Glomerular visceral epithelial cell (primary cell): ENCODE results near the gene MYO5C.
"Not testable (repeated sequence)": the region's sequence is repeated elsewhere in the genome, so short reads cannot be mapped to it uniquely, and the experiment has no call there.

ENCODE experiments used
- DNase-seq: peaks from one replicate; pipeline ENCODE4 v3.0.0-alpha.2; 2016; ENCODE audit errors: extremely low spot score

The MYO5C gene

DNA sequence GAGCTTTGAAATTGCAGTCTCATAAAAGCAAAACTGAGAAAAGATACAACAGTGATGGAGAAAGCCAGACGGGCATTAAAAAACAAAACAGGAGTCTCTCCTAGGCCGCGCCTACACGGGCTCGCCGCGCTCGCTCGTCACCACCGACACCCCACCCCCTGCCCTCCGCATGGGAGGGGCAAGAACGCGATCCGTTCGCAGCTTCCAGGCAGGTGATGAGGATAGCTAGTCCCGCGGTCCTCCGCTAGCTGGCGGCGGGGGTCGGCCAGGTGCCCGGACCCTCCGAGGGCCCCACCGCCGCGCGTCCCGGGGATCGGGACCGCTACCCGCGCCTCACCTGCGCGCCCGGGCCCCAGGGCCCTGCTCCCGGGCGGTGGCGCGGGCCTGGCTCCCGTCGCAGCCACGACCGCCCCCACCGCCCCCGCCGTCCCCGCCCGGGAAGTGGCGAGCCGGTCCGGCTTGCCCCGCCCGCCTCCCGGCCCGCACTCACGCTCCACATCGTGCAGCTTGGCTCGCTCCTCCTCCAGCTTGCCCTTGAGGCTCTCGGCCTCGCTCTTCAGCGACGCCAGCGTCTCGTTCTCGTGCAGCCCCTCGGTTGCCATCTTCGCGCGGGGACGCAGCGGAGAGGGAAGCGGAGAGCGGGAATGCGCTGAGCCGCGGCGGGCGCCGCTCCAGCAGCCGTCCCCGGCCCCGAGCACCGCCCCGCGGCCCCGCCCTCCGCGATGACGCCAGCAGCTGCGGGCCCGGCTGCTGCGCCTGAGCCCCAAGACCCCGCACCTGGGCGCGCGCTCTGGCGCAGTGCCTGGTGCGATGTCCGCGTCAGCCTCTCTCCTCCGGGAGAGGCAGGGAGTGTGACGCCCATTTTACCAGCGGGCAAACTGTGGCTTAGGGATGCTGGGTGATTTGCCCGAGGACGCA, 116.1 kb downstream of the MYO5C start:
- peak; percentile 81 for DNase-seq

DNA sequence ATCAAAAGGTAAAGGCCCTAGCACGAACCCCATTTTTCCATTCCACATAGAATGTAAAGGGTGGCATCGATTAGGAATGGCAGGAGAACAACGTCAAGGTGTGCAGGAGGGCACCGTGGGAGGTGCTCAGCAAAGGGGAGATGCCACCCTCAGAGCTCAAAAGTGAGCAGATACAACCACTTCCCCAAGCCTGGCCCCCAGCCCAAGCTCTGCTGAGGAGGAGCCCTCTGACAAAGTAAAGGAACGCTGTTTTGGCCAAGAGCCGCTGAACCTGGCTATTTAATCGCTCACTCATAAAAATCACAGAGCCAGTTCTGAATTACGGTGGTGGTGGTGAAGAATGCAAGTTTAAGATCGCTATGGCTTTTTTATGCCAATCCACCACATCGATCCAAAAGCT, 116.8 kb downstream of the MYO5C start:
- DNase-seq, result no peak

DNA sequence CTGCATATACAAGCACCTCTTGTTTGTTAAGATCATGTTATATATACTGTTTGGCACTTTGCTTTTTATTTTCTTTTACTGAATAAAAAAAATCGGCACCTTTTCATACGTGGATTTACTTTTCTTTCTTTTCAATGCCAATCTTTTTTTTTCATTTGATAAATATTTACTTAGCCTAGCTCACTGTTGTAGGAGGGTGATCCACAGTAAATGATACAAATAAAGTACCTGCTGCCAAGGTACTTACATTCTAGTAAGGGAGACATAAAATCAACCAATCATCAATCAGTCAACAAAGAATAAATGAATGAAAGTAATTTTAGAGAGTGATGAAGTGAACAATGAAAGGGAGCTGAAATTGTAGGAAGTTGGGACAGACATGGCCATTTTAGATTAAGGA, 122.7 kb downstream of the MYO5C start:
- no peak for DNase-seq

DNA sequence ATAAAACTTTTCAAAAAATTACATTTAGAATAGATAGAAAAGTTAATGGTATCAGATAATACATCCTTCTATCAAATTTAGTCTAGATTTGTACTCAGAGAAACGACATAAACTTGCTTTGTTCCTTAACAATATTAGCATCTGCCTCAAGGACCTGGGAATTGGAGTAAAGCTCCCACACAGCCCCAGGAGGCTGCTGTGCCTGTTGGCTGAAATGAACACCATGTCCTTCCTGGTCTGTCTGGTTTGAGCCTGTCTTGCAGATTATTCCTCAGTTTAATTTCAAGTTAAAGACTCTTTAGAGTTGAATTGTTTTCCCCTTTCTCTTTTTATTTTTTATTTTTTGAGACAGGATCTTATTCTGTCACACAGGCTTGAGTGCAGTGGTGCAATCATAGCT, 123.8 kb downstream of the MYO5C start:
- no peak for DNase-seq

DNA sequence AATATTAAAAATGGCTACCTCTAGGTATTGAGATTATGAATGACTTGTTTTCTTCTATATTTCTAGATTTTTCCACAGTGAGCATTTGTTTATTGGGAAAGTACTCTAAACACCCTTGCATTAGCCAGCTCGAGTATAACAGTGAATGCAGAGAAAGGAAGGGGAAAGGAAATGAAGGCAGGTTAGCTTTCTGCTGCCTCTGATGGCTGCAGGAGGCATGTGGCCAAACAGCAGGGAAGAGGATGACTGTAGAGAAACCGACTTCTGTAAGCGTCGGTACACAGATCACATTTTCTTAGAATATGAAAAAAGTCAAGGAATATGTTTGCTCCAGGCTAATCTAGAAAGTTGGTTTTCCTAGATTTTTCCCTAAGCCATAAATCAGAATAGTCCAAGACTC, 124.2 kb downstream of the MYO5C start:
- DNase-seq, result no peak

DNA sequence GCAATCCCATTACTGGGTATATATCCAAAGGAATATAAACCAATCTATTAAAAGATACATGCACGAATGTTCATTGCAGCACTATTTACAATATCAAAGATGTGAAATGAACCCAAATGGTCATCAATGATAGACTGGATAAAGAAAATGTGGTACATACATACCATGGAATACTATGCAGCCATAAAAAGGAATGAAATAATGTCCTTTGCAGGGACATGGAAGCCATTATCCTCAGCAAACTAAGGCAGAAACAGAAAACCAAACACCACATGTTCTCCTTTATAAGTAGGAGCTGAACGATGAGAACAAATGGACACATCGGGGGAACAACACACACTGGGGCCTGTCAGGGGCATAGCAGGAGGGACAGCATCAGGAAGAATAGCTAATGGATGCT, 125.4 kb downstream of the MYO5C start:
- DNase-seq, result not testable (repeated sequence)

DNA sequence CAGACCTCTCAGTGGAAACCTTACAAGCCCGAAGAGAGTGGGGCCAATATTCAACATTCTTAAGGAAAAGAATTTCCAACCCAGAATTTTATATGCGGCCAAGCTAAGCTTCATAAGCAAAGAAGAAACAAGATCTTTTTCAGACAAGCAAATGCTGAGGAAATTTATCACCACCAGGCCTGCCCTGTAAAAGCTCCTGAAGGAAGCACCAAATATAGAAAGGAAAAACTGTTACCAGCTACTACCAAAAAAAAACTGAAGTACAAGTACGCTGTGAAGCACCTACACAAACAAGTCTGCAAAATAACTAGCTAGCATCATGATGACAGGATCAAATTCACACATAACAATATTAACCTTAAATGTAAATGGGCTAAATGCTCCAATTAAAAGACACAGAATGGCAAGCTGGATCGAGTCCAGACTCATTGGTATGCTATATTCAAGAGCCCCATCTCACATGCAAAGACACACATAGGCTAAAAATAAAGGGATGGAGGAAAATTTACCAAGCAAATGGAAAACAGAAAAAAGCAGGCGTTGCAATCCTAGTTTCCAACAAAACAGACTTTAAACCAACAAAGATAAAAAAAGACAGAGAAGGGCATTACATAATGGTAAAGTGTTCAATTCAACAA, 130.0 kb downstream of the MYO5C start:
- not testable (repeated sequence) for DNase-seq

DNA sequence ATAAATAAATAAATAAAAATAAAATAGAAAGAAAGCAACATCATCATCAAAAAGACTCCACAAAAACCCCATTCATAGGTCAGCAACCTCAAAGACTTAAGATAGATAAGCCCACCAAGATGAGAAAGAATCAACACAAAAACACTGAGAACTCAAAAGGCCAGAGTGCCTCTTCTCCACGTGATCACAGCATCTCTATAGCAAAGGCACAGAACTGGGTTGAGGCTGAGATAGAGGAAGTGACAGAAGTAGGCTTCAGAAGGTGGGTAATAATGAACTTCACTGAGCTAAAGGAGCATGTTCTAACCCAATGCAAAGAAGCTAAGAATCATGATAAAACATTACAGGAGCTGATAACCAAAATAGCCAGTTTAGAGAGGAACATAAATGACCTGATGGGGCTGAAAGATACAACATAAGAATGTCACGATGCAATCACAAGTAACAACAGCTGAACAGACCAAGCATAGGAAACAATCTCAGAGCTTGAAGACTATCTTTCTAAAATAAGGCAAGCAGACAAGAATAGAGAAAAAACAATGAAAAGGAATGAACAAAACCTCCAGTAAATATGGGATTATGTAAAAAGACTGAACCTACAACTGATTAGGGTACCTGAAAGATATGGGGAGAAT, 130.9 kb downstream of the MYO5C start:
- DNase-seq, result no peak

DNA sequence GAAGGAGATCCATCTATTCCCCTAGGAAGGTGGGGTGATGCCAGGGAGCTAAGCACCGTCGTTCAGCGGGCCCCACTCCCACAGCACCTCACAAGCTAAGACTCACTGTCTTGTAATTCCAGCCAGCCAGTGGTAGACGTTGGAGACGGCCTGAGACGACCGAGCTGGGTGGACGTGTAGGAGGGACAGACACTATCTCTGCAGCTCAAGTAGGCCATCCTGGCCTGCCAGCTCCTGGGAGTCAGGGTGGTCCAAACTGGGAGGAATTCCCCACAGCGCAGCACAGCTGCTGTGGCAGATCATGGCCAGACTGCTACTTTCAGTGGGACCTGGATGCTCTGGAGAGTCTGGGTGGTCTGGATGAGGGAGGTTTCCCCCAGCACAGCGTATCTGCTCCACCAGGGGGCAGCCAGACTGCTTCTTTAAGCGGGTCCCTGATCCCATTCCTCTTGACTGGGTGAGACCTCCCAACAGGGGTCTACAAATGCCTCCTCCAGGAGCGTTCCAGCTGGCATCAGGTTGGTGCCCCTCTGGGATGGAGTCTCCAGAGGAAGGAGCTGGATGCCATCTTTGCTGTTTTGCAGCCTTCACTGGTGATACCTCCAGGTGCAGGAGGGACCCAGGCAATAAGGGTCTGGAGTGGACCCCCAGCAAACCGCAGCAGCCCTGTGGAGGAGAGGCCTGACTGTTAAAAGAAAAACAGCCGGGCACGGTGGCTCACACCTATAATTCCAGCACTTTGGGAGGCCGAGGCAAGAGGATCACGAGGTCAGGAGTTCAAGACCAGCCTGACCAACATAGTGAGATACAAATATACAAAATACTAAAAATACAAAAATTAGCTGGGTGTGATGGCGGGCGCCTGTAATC, 132.0 kb downstream of the MYO5C start:
- DNase-seq, result no peak

DNA sequence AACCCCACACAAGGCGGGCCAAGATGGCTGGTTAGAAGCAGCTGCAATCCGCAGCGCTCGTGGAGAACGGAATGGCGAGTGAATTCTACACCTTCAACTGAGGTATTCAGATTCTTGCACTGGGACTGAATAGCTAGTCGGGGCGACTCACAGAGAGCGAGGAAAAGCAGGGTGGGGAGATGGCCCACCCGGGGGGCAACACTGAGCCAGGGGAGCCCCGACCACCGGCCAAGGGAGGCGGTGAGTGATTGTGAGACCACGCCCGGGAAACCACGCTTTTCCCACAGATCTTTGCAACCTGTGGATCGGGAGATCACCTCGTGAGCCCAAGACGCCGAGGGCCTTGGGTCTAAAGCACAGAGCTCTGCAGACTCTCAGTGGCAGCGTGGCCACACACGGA, 132.7 kb downstream of the MYO5C start:
- no peak for DNase-seq

DNA sequence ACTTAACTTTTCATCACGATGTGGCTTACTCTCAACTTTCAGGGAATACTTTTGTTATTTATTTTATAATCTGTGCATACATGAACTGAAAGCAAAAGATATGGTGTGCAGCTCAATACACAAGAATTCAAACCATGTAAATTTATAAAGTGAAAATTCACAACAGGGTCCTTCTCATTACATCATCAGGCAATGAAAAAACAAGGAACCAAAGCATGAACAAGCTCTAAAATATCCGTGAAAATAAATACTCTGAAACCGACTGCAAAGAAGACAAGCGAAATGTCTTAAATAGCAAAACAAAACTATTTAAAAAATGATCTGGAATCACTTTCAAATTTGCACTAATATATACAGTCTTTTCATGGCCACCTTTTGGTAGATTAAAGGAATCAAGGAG, 133.3 kb downstream of the MYO5C start:
- no peak for DNase-seq

DNA sequence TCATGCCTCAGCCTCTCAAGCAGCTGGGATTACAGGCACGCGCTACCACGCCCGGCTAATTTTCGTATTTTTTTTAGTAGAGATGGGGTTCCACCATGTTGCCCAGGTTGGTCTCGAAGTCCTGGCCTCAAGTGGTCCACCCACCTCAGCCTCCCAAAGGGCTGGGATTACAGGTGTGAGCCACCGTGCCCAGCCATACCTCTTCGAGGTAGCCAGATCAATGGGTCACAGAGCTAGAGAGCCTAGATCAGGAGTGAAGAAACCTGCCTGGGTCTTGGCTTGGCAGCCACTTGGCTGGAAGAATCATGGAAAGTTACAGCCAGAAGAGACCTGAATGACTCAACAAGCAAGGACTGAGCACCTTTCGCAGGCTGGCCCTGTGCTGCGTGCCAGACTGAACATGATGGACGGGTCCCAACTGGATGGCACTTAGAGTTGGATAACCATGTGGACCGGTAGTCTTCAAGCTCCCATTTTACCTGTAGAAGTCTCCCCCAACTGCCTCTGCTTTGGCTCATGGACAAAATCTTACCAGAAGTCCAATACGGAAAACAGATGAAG, 134.1 kb downstream of the MYO5C start:
- no peak for DNase-seq

DNA sequence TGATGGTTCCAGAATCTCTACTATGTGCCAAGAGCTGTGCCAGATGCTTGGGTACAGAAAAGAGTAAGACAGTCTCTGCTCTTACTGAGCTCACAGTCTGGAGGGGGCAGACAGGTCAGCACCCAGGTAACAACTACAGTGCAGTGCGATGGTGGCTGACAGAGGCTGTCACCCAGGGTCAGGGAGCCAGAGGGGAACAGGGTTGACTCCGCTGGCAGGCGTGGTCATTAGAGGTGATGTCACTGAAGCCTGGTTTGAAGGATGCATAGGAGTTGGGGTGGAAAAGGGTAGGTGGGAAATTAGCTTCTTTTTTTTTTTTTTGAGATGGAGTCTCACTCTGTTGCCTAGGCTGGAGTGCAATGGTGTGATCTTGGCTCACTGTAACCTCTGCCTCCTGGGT, 136.0 kb downstream of the MYO5C start:
- DNase-seq, result no peak

DNA sequence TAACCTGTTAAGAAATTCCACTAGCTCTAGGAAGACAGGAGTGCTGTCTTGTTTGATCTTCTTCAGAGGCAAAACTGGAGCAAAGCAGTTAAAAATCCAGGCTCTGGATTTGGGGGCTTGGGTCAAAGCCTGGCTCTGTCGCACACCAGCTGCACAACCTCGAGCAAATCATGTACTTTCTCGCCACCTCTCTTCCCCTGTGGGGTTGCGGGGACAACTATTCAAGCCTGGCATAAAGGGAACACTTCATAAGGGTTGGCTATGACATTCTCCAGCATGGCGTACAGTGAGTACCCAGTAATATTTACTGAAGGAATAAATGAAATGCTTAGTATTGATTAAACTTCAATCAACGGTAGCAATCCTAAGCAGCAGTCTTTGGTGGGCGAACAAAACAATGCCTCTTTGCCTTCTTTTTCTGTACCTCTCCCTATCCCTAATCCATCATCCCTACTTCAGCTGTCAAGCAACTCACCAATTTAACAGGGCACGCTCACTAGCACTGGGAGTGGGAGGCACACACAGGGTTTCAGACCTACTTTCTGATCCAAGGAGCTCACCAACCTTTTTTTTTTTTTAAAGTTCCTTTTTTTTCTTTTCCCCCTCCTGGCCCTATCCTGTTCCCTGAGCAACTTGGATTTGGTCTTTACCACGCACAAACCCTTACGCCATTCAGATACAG, 137.4 kb downstream of the MYO5C start:
- DNase-seq, result no peak

DNA sequence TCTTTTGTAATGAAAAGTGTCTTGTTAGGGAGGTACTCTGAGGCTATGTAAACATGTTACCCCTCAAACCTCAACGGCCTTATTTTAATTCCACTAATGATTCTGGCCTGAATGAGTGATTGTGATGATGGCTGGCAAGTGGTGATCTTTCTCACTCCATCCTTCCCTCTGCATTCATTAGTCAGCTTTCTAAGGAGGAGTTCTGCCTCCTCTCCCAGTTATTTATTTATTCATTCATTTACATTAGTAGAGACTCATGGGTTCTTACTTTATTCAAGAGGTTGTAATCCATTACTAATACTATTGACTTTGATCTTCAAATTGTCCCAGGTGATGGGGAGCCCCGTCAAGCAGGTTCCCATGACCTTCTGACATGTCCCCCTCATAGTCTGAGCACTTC, 139.7 kb downstream of the MYO5C start:
- no peak for DNase-seq

DNA sequence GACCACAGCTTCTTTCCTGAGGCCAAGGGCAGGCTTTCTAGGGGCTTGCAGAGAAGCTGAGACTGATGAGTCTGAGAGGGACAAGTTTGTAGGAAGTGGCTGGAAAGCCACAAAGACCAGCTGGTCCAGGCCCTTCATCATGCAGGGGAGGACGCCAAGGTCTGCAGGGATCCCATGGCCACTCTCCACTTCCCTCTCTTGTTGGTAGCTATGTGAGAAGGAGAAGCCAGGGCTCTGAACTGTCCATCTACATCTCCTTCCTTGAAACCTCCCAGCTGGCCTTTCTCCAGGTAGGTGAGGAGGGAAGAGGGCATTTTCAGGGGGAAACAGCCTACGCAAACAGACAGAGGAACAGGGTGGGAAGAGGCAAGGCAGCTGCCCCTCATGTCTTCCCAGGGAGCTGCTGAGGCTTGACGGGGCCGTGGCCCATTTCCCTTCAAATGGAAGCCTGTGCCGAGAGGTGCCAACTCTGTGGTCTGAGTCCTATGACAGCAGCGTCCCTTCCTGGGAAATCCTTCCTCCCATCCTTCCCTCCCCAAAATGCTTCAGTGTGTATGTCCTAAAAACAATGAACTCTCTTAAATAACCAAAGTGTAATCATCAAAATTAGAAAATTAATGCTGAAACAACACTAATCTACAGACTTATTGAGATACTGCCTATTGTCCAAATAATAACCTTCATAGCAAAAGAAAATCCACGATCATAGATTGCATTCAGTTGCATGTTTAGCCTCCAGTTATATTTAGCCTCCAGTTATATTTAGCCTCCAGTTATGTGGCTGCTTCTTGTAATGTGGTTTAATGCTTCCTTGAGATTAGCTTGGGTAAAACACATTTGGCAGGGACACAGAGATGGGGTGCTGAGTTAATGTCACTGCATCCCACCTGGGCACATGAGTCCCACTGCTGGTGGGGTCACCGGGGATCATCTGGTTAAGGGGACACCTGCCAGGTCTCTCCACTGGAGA, 140.4 kb downstream of the MYO5C start:
- DNase-seq, result no peak

DNA sequence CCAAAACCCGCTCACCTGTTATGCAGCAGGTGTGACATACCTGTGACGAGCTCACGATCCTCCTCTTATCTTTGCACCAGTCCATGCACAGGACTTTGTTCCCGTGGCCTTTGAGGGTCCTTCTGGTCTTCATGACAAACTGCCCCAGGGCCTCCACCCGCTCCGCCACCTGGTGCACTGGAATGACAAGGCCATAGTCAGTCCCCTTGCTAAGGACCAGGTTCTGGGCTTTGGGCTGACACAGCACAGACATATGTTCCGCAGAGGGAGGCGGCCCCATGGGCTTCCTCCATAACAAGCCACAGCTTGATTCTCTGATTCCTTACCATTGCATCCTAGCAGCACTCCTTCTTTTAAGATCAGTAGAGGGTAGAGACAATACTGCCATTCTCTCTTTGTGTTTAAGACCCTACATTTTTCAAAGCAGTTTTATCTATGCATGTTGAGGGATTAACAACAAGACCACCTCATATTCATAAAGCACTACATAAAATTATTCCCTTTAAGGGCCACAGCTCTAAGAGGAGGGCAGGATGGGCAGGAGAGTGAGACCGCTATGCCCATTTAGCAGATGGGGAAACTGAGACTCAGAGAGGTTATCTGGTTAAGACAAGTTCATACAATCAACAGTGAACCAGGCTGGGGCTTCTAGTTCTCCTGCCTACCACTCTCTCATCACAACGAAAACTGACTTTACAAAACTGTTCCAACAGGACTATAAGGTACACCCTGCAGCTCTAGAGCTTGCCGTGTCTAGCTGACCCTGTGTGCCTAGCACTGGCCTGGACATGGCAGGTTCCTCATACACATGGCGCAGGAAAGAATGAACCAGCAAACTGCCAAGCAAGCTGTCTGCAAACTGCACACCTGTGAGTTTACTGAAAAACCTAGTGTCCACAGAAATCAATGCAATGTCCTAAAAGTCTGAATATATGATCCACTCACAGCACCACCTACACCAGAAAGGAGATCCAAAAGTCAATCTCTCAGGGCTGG, 141.4 kb downstream of the MYO5C start:
- DNase-seq, result no peak

DNA sequence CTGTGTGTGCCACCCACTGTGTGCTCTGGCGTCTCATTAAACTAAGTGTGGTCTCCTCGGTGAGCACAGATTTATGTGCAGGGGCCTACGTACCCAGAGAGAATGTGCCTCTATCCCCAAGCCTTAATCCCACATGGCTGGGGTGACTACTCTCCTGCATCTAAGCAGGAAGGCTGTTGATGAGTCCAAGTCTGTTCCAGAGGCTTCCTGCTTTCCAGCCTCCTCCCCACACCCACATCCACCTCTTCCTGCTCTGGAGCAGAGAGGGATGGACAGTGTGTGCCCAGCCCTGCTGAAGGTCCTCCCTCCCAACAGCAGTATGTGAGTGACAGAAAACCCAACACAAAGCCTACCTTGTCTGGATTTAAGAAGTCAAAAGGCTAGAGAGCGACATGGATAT, 144.3 kb downstream of the MYO5C start:
- no peak for DNase-seq

DNA sequence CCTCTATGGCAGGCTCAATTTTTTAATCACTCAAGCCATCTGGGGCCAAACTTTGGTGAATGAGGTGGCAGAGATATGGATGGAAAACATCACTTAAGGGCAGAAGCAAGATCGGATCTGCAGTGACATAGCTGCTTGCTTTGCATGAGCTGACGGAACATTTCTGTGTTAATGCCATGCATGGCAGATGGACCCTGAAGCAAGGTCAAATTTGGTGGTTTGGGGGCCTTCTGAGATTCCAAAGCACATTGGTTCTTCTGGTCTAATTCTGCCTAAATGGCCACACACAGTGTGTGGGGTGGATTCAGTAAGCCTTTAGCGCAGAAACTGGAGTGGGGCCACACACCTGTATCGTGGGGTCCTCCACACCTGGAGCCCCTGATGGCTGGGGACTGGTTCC, 144.7 kb downstream of the MYO5C start:
- no peak for DNase-seq
